ENCODE measurements around the gene FOXL3. TPM values are rescaled to one million over a fixed set of nuclear protein-coding genes. Genes with fewer than 3 reads are reported as not detected.
A peak's percentile ranks its signal among the peaks of the same experiment; 100 is the strongest.

The FOXL3 gene
- total RNA-seq, 1 donor from 2014 or later = not detected

- TF ChIP-seq, protein P1, sequence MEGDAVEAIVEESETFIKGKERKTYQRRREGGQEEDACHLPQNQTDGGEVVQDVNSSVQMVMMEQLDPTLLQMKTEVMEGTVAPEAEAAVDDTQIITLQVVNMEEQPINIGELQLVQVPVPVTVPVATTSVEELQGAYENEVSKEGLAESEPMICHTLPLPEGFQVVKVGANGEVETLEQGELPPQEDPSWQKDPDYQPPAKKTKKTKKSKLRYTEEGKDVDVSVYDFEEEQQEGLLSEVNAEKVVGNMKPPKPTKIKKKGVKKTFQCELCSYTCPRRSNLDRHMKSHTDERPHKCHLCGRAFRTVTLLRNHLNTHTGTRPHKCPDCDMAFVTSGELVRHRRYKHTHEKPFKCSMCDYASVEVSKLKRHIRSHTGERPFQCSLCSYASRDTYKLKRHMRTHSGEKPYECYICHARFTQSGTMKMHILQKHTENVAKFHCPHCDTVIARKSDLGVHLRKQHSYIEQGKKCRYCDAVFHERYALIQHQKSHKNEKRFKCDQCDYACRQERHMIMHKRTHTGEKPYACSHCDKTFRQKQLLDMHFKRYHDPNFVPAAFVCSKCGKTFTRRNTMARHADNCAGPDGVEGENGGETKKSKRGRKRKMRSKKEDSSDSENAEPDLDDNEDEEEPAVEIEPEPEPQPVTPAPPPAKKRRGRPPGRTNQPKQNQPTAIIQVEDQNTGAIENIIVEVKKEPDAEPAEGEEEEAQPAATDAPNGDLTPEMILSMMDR (IDR thresholded peaks at IDR 0.05; ENCODE audit: unreplicated experiment) = no peak
- Mint-ChIP-seq H3K9me3 (ENCODE audit: low read depth) (no peaks in the 10 kb centered on the region), H3K36me3 (ENCODE audit: insufficient read depth) (no peaks in the 10 kb centered on the region), H3K4me1 (ENCODE audit: low read depth) (peaks cover 2% of the 10 kb centered on the region), H3K27ac (no peak overlapping the region), H3K4me3 (ENCODE audit: low read depth) (no peak overlapping the region), H3K27me3 (peaks cover 46% of the 10 kb centered on the region)
- DNase-seq (ENCODE audit: low spot score, unreplicated experiment) = no peak
Measured at GRCh38 chr7:292826-293225, 2.9 kb downstream of the FOXL3 start.

DNA sequence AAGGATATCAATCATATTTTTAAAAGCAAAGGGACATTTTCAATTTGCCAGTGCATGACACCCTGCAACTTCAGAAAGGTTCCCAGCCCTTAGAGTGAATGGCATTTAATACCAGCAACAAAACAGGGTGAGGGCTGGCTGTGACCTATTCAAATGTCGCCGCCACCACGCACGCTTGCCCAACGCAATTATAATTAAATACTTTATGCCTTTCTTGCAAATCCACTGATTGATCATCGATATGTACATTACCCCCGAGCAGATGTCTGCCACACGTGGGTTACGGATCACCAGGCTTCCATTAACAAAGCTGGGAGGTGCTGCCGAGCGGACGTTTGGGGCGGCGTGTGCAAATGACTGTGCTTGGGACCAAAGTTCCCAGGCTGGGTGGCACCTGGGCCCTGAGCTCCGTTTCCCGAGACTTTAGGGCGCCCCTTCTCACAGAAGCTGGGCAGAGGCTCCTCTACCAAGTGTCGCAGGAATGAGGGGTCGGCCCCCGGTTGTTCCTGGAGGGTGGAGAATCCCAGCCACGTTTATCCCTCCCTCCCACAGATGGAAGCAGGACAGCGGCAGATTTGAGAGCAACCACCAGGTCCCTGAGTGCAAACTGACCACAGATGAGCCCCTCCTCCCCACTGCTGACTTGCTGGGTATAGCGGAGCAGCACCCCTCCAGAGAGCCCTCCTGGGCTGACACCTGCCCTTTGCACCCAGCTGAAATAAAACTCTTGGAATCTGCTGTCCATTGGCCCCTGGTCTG lies 3.9 kb downstream of the FOXL3 start:
- TF ChIP-seq, protein P1 (IDR thresholded peaks at IDR 0.05; ENCODE audit: unreplicated experiment) = no peak
- no peak for DNase-seq (ENCODE audit: low spot score, unreplicated experiment)
- H3K36me3 Mint-ChIP-seq (ENCODE audit: insufficient read depth) = no peaks in the 10 kb centered on the region
- H3K27ac Mint-ChIP-seq = no peak overlapping the region
- H3K4me3 Mint-ChIP-seq (ENCODE audit: low read depth) = no peak overlapping the region
- peaks cover 2% of the 10 kb centered on the region for H3K4me1 Mint-ChIP-seq (ENCODE audit: low read depth)
- H3K9me3 Mint-ChIP-seq (ENCODE audit: low read depth) = no peaks in the 10 kb centered on the region
- peaks cover 40% of the 10 kb centered on the region for H3K27me3 Mint-ChIP-seq

- Mint-ChIP-seq H3K9me3 (ENCODE audit: low read depth) (no peaks in the 10 kb centered on the region), H3K36me3 (ENCODE audit: insufficient read depth) (no peaks in the 10 kb centered on the region), H3K27me3 (peaks cover 43% of the 10 kb centered on the region), H3K4me1 (ENCODE audit: low read depth) (peaks cover 2% of the 10 kb centered on the region), H3K27ac (peak overlapping the region; percentile 46), H3K4me3 (ENCODE audit: low read depth) (no peak overlapping the region)
- no peak for DNase-seq (ENCODE audit: low spot score, unreplicated experiment)
- TF ChIP-seq, protein P1 (IDR thresholded peaks at IDR 0.05; ENCODE audit: unreplicated experiment) = no peak
Measured at GRCh38 chr7:294440-295154, 4.6 kb downstream of the FOXL3 start.

GRCh38 chr7:295155-296154 lies 5.5 kb downstream of the FOXL3 start:
- Mint-ChIP-seq H3K27me3 (peaks cover 48% of the 10 kb centered on the region), H3K36me3 (ENCODE audit: insufficient read depth) (no peaks in the 10 kb centered on the region), H3K4me1 (ENCODE audit: low read depth) (peaks cover 2% of the 10 kb centered on the region), H3K9me3 (ENCODE audit: low read depth) (no peaks in the 10 kb centered on the region), H3K4me3 (ENCODE audit: low read depth) (no peak overlapping the region), H3K27ac (no peak overlapping the region)
- DNase-seq (ENCODE audit: low spot score, unreplicated experiment) = no peak
- TF ChIP-seq, protein P1 (IDR thresholded peaks at IDR 0.05; ENCODE audit: unreplicated experiment) = no peak

All from progenitor cell of endocrine pancreas (in vitro differentiated cells).